ENCODE data around the gene MIOS.
A peak's percentile ranks its signal among the peaks of the same experiment; 100 is the strongest.

Gene MIOS

GRCh38 chr7:7650682-7651206 lies 84.1 kb downstream of the MIOS start:
- no peaks in the 10 kb centered on the region for H4K20me1 ChIP-seq (ENCODE audit: insufficient read depth, low read length)
- H3K9me3 ChIP-seq (ENCODE audit: insufficient read depth, low read length), result no peaks in the 10 kb centered on the region
- H3K27me3 ChIP-seq (ENCODE audit: low read depth, low read length), result no peaks in the 10 kb centered on the region
- no peaks in the 10 kb centered on the region for H3K79me2 ChIP-seq (ENCODE audit: low read length)
- no peaks in the 10 kb centered on the region for H3K36me3 ChIP-seq (replicated peaks; ENCODE audit: low read depth, low read length)
- H2AFZ ChIP-seq (ENCODE audit: low read depth, low read length), result no peak overlapping the region
- H3K4me3 ChIP-seq (ENCODE audit: low read length), result no peak overlapping the region
- no peak overlapping the region for H3K9ac ChIP-seq (ENCODE audit: low read length)
- H3K4me1 ChIP-seq (ENCODE audit: low read length), result no peaks in the 10 kb centered on the region
- TF ChIP-seq CTCF (IDR thresholded peaks at IDR 0.05; ENCODE audit: low read depth, low read length), result no peak
- TF ChIP-seq EZH2phosphoT487 (IDR thresholded peaks at IDR 0.05; ENCODE audit: low read depth), result no peak
- H3K4me2 ChIP-seq (ENCODE audit: low read length), result no peak overlapping the region
- no peak overlapping the region for H3K27ac ChIP-seq (ENCODE audit: low read length)

GRCh38 chr7:7651479-7651878 lies 84.8 kb downstream of the MIOS start:
- H3K9me3 ChIP-seq (ENCODE audit: insufficient read depth, low read length), result no peaks in the 10 kb centered on the region
- no peak overlapping the region for H2AFZ ChIP-seq (ENCODE audit: low read depth, low read length)
- H3K4me1 ChIP-seq (ENCODE audit: low read length), result no peaks in the 10 kb centered on the region
- no peak overlapping the region for H3K4me2 ChIP-seq (ENCODE audit: low read length)
- H3K27me3 ChIP-seq (ENCODE audit: low read depth, low read length), result no peaks in the 10 kb centered on the region
- H3K4me3 ChIP-seq (ENCODE audit: low read length), result no peak overlapping the region
- H4K20me1 ChIP-seq (ENCODE audit: insufficient read depth, low read length), result no peaks in the 10 kb centered on the region
- no peak overlapping the region for H3K27ac ChIP-seq (ENCODE audit: low read length)
- H3K79me2 ChIP-seq (ENCODE audit: low read length), result no peaks in the 10 kb centered on the region
- no peak for TF ChIP-seq CTCF (IDR thresholded peaks at IDR 0.05; ENCODE audit: low read depth, low read length)
- TF ChIP-seq EZH2phosphoT487 (IDR thresholded peaks at IDR 0.05; ENCODE audit: low read depth), result no peak
- no peak overlapping the region for H3K9ac ChIP-seq (ENCODE audit: low read length)
- no peaks in the 10 kb centered on the region for H3K36me3 ChIP-seq (replicated peaks; ENCODE audit: low read depth, low read length)

DNA sequence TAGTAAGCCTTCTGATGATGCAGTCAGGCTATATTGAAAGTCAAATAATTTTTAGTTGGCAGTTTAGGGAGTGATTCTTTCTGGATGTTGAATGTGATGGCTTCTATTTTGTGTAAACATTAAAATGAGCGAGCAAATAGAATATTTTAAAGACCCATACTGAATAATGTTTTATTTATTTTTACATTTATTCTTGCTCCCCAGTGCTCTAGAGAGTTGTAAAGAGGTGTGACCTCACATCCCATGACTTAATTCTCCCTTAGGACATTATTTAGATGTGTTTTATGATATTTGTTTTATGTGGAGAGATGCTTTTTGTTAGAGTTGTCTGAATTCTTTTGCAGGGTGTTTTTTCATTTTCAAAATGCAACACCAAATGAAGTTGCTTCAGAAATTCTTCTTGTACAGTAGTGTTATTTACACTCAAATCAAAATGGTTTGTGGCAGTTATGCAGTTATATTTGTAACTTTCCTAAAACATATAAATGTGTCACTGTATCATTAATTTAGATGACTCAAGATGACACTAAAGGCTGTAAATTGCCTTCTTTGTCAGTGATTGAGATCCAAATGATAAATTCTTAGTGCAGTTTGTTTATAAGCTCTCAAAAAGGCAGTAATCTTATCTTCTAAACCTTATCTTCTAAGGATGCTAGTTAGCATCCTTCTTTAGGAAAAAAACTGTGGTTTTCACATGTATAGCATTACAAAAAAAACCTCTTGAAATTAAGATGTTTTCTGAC lies 86.3 kb downstream of the MIOS start:
- TF ChIP-seq EZH2phosphoT487 (IDR thresholded peaks at IDR 0.05; ENCODE audit: low read depth) (no peak), CTCF (IDR thresholded peaks at IDR 0.05; ENCODE audit: low read depth, low read length) (no peak)
- Histone ChIP-seq H3K36me3 (replicated peaks; ENCODE audit: low read depth, low read length) (no peaks in the 10 kb centered on the region), H4K20me1 (ENCODE audit: insufficient read depth, low read length) (no peaks in the 10 kb centered on the region), H3K4me3 (ENCODE audit: low read length) (no peak overlapping the region), H3K79me2 (ENCODE audit: low read length) (no peaks in the 10 kb centered on the region), H2AFZ (ENCODE audit: low read depth, low read length) (no peak overlapping the region), H3K27me3 (ENCODE audit: low read depth, low read length) (no peaks in the 10 kb centered on the region), H3K9ac (ENCODE audit: low read length) (no peak overlapping the region), H3K27ac (ENCODE audit: low read length) (no peak overlapping the region), H3K4me2 (ENCODE audit: low read length) (no peak overlapping the region), H3K4me1 (ENCODE audit: low read length) (no peaks in the 10 kb centered on the region), H3K9me3 (ENCODE audit: insufficient read depth, low read length) (no peaks in the 10 kb centered on the region)

GRCh38 chr7:7653593-7654187 lies 87.0 kb downstream of the MIOS start:
- TF ChIP-seq CTCF (IDR thresholded peaks at IDR 0.05; ENCODE audit: low read depth, low read length) (peak; percentile 52), EZH2phosphoT487 (IDR thresholded peaks at IDR 0.05; ENCODE audit: low read depth) (no peak)

More at GRCh38 chr7:7653593-7654187, 87.0 kb downstream of the MIOS start:
- Histone ChIP-seq H4K20me1 (ENCODE audit: insufficient read depth, low read length) (no peaks in the 10 kb centered on the region), H3K27ac (ENCODE audit: low read length) (no peak overlapping the region), H2AFZ (ENCODE audit: low read depth, low read length) (no peak overlapping the region), H3K79me2 (ENCODE audit: low read length) (no peaks in the 10 kb centered on the region), H3K4me2 (ENCODE audit: low read length) (no peak overlapping the region), H3K9ac (ENCODE audit: low read length) (no peak overlapping the region), H3K4me3 (ENCODE audit: low read length) (no peak overlapping the region), H3K9me3 (ENCODE audit: insufficient read depth, low read length) (no peaks in the 10 kb centered on the region), H3K36me3 (replicated peaks; ENCODE audit: low read depth, low read length) (no peaks in the 10 kb centered on the region), H3K4me1 (ENCODE audit: low read length) (no peaks in the 10 kb centered on the region), H3K27me3 (ENCODE audit: low read depth, low read length) (no peaks in the 10 kb centered on the region)

Measured in OCI-LY3 (cell line).